HG02938 (cell line): ENCODE data around the gene BPIFB4.
"Not testable (repeated sequence)": the region's sequence is repeated elsewhere in the genome, so short reads cannot be mapped to it uniquely, and the experiment has no call there.

ENCODE experiments used
- ATAC-seq: cut with Tn5 transposase; IDR thresholded peaks from one replicate; pipeline ENCODE4 v1.9.1; 2021; ENCODE audit warnings: mild to moderate bottlenecking, moderate library complexity; ENCODE audit not compliant: unreplicated experiment

BPIFB4 gene

GRCh38 chr20:33083544-33084340, 4.3 kb downstream of the BPIFB4 start:
- ATAC-seq: no peak

- no peak for ATAC-seq
Observed at GRCh38 chr20:33084722-33085121, 5.3 kb downstream of the BPIFB4 start.

- no peak for ATAC-seq
Observed at GRCh38 chr20:33086052-33086722, 6.7 kb downstream of the BPIFB4 start.

- ATAC-seq: no peak
Observed at GRCh38 chr20:33091147-33091546, 11.7 kb downstream of the BPIFB4 start.

- ATAC-seq: no peak
Observed at GRCh38 chr20:33091693-33092092, 12.2 kb downstream of the BPIFB4 start.

- no peak for ATAC-seq
Observed at GRCh38 chr20:33092361-33092760, 12.9 kb downstream of the BPIFB4 start.

- no peak for ATAC-seq
Observed at GRCh38 chr20:33093074-33093473, 13.6 kb downstream of the BPIFB4 start.

GRCh38 chr20:33093582-33093981, 14.1 kb downstream of the BPIFB4 start:
- ATAC-seq: no peak

- no peak for ATAC-seq
Observed at GRCh38 chr20:33095249-33095648, 15.8 kb downstream of the BPIFB4 start.

GRCh38 chr20:33095902-33096584, 16.6 kb downstream of the BPIFB4 start:
- ATAC-seq: not testable (repeated sequence)

GRCh38 chr20:33097001-33097400, 17.6 kb downstream of the BPIFB4 start:
- ATAC-seq: no peak

GRCh38 chr20:33099843-33100538, 20.5 kb downstream of the BPIFB4 start:
- ATAC-seq: no peak

GRCh38 chr20:33103556-33103955, 24.1 kb downstream of the BPIFB4 start:
- ATAC-seq: no peak

- ATAC-seq: no peak
Observed at GRCh38 chr20:33104336-33104735, 24.9 kb downstream of the BPIFB4 start.

- no peak for ATAC-seq
Observed at GRCh38 chr20:33105316-33105924, 26.0 kb downstream of the BPIFB4 start.

- ATAC-seq: not testable (repeated sequence)
Observed at GRCh38 chr20:33106058-33106620, 26.7 kb downstream of the BPIFB4 start.

GRCh38 chr20:33108661-33109060, 29.2 kb downstream of the BPIFB4 start:
- no peak for ATAC-seq

GRCh38 chr20:33110147-33110825, 30.8 kb downstream of the BPIFB4 start:
- ATAC-seq: no peak

- ATAC-seq: no peak
Observed at GRCh38 chr20:33111306-33111705, 31.9 kb downstream of the BPIFB4 start.
